Colonic mucosa (tissue), 4 donors: ENCODE measurements around the gene ADAMTS19. TPM values are rescaled to one million over a fixed set of nuclear protein-coding genes. Genes with fewer than 3 reads are reported as not detected.
"Not testable (repeated sequence)": the region's sequence is repeated elsewhere in the genome, so short reads cannot be mapped to it uniquely, and the experiment has no call there.

Experiments
- DNase-seq: peaks from one replicate; pipeline ENCODE4 v3.0.0-alpha.2; 2020
- H3K27ac ChIP-seq: fragments of 200-600 bp; one replicate; pipeline ENCODE4 v1.8.0; 2021
- H3K27me3 ChIP-seq: fragments of 200-600 bp; one replicate; pipeline ENCODE4 v1.8.0; 2021
- H3K36me3 ChIP-seq: fragments of 200-600 bp; one replicate; pipeline ENCODE4 v1.8.0; 2021
- H3K4me1 ChIP-seq: fragments of 200-600 bp; one replicate; pipeline ENCODE4 v1.8.0; 2021; ENCODE audit warnings: mild to moderate bottlenecking
- H3K4me3 ChIP-seq: fragments of 200-600 bp; one replicate; pipeline ENCODE4 v1.8.0; 2021
- H3K9ac ChIP-seq, 2 donors: one replicate each; pipeline ENCODE4 v1.7.0; 2013; ENCODE audit warnings: control low read depth in 2 of 2, low read depth in 2 of 2, low read length in 2 of 2
- H3K9me3 ChIP-seq: fragments of 200-600 bp; one replicate; pipeline ENCODE4 v1.8.0; 2021
- CTCF ChIP-seq: fragments of 200-600 bp; IDR thresholded peaks from one replicate; pipeline ENCODE4 v1.8.0; 2022; ENCODE audit warnings: antibody characterized with exemption, mild to moderate bottlenecking
- intact Hi-C: fragments of 100-400 bp; cut with DNase I; formaldehyde crosslinking; loops from one replicate; pipeline ENCODE4 v1.14.1; 2022
- total RNA-seq, 2 donors: library from RNA; stranded (reverse); fragmentation: NEBNext Ultra II Directional in 1 of 2; extraction: Animal tissue kit (Norgen Biotek cat#: 25700) in 1 of 2; gene quantifications; one replicate each; pipeline ENCODE4 v1.2.1, GENCODE V29; 2021
- donor health status: healthy.
- donor health status: DM: no; HTN: no; CAD: no.
- donor health status: DM: no; HTN: no; CAD: no.

The ADAMTS19 gene
- total RNA-seq, 2 donors from 2014 or later, result 0.80 to 1.1 TPM

DNA sequence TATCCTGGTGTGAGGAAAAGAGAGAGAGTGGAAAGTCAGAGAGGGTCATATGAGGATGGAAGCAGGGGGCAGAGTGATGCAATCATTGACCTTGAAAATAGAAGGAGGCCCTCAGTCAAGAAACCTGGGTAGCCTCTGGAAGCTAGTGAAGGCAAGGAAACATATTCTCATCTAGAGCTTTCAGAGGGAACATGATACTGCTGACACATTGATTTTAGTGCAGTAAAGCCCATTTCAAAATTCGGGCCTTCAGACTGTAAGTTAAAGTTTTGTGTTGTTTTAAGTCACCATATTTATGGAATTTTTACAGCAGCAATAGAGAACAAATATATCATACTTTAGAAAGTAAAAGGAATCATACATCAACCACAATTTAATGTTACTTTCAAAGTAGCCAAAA lies 87.0 kb downstream of the ADAMTS19 start:
- no peak for TF ChIP-seq CTCF
- intact Hi-C loops, result no loop called here
- no peak for DNase-seq
- Histone ChIP-seq H3K27ac (no peak overlapping the region), H3K9ac (no peak overlapping the region), H3K4me3 (no peak overlapping the region), H3K36me3 (no peaks in the 10 kb centered on the region), H3K9me3 (no peaks in the 10 kb centered on the region), H3K27me3 (no peaks in the 10 kb centered on the region), H3K4me1 (no peaks in the 10 kb centered on the region)

DNA sequence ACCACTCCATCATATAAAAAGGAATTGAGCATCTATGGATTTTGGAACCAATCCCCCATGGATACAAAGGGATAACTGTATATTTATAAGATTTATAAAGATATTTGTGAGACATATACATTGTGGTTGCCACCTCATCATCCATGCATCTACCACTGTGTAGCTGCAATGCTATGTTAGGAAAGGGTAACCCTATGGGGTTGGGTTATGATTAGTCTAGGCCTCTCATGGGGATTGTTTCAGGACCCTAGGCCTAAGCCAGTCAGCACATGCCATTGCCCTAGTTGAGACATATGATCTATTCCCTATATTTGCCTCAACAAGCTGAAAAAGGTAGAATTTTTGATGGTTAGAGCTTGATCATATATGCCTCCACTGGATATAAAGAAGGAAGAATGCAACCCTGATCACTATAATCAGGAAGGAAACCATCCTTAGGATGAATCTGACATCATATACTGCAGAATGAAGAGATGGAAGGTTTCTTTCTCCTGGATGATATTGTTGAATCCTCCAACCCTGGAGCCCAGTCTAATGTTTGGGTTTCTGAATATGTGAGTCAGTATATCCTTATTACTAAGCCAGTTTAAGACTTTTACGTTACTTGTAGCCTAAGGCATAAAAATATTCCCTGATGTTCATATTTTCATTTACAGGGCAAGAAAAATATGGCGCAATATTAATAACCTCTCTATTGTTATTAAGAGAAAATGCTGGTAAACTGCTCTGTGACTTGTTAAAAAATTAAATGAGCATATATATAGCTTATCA lies 94.2 kb downstream of the ADAMTS19 start:
- Histone ChIP-seq H3K27ac (no peak overlapping the region), H3K4me3 (no peak overlapping the region), H3K9me3 (no peaks in the 10 kb centered on the region), H3K36me3 (no peaks in the 10 kb centered on the region), H3K9ac (no peak overlapping the region), H3K4me1 (no peaks in the 10 kb centered on the region), H3K27me3 (no peaks in the 10 kb centered on the region)
- no peak for TF ChIP-seq CTCF
- no peak for DNase-seq
- intact Hi-C loops, result no loop called here

- Histone ChIP-seq H3K36me3 (no peaks in the 10 kb centered on the region), H3K4me3 (no peak overlapping the region), H3K9ac (no peak overlapping the region), H3K27me3 (no peaks in the 10 kb centered on the region), H3K27ac (no peak overlapping the region), H3K4me1 (no peaks in the 10 kb centered on the region), H3K9me3 (no peaks in the 10 kb centered on the region)
- TF ChIP-seq CTCF, result no peak
- DNase-seq, result no peak
- intact Hi-C loops, result no loop called here
Observed at GRCh38 chr5:129563585-129563984, 103.5 kb downstream of the ADAMTS19 start.

DNA sequence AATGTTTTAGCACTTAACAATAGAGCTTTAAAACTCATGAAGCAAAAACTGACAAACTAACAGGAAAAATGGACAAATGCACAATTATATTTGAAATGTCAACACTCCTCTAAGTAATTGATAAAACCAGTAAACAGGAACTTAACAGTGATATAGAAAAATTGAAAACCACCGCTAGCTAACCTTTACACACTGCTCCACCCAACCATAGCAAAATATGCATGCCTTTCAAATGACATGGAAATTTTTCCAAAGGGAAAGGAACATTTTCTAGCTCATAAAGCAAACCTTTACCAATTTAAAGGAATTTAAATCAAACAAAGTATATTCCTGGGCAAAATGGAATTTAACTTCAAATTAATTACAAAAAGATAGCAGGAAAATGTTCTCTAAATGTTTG lies 109.2 kb downstream of the ADAMTS19 start:
- H3K9me3 ChIP-seq, result no peaks in the 10 kb centered on the region
- H3K27me3 ChIP-seq, result no peaks in the 10 kb centered on the region
- H3K4me3 ChIP-seq, result no peak overlapping the region
- H3K36me3 ChIP-seq, result no peaks in the 10 kb centered on the region
- intact Hi-C loops, result no loop called here
- H3K9ac ChIP-seq, result no peak overlapping the region
- DNase-seq, result no peak
- no peaks in the 10 kb centered on the region for H3K4me1 ChIP-seq
- no peak for TF ChIP-seq CTCF
- H3K27ac ChIP-seq, result no peak overlapping the region

- H3K27ac ChIP-seq, result no peak overlapping the region
- intact Hi-C loops, result no loop called here
- no peaks in the 10 kb centered on the region for H3K27me3 ChIP-seq
- no peak for DNase-seq
- H3K9ac ChIP-seq, result no peak overlapping the region
- no peaks in the 10 kb centered on the region for H3K9me3 ChIP-seq
- TF ChIP-seq CTCF, result no peak
- no peak overlapping the region for H3K4me3 ChIP-seq
- H3K36me3 ChIP-seq, result no peaks in the 10 kb centered on the region
- no peaks in the 10 kb centered on the region for H3K4me1 ChIP-seq
Observed at GRCh38 chr5:129572060-129572459, 112.0 kb downstream of the ADAMTS19 start.

DNA sequence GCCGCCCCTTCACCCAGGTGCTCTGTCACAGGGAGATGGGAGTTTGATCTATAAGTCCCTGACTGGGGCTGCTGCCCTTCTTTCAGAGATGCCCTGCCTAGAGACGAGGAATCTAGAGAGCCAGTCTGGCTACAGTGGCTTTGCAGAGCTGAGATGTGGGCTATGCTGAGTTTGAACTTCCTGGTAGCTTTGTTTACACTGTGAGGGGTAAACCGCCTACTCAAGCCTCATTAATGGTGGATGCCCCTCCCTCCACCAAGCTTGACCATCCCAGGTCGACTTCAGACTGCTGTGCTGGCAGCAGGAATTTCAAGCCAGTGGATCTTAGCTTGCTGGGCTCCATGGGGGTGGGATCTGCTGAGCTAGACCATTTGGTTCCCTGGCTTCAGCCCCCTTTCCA lies 124.4 kb downstream of the ADAMTS19 start:
- H3K27me3 ChIP-seq, DNase-seq, H3K4me1 ChIP-seq, H3K27ac ChIP-seq, H3K9me3 ChIP-seq, H3K36me3 ChIP-seq, H3K4me3 ChIP-seq, intact Hi-C loops, H3K9ac ChIP-seq: not testable (repeated sequence)
